ENCODE results near the gene ARHGEF16.

DNA sequence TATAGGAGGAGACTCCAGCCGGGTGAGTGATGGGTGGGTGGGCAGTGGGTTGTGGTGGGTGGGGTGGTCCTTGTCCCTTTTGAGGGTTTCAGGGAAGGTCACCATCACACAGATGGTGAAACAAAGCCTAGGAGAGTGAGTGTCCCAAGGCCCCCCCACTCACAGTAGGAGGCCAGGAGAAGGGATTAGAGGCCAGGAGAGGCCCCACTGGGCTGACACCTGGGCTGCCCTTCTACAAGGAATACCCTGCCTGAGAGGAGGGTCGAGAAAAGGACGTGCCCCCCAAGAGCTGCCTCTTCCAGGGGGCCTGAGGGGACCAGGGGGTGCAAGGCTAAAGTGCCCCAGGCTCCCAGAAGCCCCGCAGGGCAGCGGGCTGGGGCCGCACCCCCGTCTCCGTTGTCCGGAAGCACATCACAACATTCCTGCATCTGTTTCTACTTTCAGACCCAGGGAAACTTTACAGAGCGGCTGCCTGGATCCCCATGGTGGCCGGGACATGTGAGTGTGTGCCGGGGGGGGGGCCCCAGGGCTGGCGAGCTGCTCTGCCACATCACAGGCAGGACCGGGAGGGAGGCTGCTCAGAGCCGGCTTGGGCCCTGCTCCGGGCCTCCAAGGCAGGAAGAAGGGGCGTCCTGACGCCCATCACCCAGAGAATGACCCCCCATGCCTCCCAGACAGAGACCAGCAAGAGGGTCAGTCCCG lies 68.2 kb downstream of the ARHGEF16 start:
- TF ChIP-seq, protein P1, sequence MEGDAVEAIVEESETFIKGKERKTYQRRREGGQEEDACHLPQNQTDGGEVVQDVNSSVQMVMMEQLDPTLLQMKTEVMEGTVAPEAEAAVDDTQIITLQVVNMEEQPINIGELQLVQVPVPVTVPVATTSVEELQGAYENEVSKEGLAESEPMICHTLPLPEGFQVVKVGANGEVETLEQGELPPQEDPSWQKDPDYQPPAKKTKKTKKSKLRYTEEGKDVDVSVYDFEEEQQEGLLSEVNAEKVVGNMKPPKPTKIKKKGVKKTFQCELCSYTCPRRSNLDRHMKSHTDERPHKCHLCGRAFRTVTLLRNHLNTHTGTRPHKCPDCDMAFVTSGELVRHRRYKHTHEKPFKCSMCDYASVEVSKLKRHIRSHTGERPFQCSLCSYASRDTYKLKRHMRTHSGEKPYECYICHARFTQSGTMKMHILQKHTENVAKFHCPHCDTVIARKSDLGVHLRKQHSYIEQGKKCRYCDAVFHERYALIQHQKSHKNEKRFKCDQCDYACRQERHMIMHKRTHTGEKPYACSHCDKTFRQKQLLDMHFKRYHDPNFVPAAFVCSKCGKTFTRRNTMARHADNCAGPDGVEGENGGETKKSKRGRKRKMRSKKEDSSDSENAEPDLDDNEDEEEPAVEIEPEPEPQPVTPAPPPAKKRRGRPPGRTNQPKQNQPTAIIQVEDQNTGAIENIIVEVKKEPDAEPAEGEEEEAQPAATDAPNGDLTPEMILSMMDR (IDR thresholded peaks at IDR 0.05), result no peak
- TF ChIP-seq POLR2A (IDR thresholded peaks at IDR 0.05), result no peak

Data from heart left ventricle (tissue), 13 donors.